AG09309 (cell line): ENCODE data around the gene PRDM13.
"Not testable (repeated sequence)": the region's sequence is repeated elsewhere in the genome, so short reads cannot be mapped to it uniquely, and the experiment has no call there.

ENCODE experiments used
- DNase-seq: peaks from one replicate; pipeline ENCODE4 v3.0.0-alpha.2; 2010; ENCODE audit warnings: low read depth
- H3K4me3 ChIP-seq: 2 replicates; pipeline ENCODE4 v1.5.1; 2011; ENCODE audit warnings: mild to moderate bottlenecking, low read depth, low read length, moderate library complexity; ENCODE audit not compliant: control insufficient read depth
- TF ChIP-seq, protein P1 (sequence below): IDR thresholded peaks from 2 replicates; pipeline ENCODE4 v1.5.1; 2011; ENCODE audit warnings: mild to moderate bottlenecking, low read depth, low read length, inconsistent platforms; ENCODE audit not compliant: insufficient read depth, control insufficient read depth; ENCODE audit errors: missing control alignments

Gene PRDM13

DNA sequence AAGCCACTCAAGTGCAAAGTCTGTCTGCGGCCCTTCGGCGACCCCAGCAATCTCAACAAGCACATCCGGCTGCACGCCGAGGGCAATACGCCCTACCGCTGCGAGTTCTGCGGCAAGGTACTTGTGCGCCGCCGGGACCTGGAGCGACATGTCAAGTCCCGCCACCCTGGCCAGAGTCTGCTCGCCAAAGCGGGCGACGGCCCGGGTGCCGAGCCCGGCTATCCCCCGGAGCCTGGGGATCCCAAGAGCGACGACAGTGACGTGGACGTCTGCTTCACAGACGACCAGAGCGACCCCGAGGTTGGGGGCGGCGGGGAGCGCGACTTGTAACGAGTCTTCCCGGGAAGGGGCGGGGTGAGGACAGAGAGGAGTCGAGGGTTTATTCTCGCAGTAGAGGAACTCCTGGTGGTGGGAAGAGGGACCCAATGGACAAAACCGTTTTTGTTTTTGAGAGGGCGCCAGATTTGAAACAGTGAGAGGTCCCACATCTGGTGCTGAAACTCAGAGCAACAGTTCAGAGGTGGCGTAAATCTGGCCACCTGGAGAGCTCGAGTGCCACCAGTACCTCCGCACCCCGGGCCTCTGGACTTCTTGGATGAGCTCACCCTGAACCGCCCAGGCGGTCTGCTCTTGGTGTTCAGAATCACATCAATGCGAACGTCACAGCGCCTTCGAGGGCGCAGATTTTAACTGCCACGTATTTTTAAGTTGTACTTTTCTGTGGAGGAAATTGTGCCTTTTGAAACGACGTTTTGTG, 8.0 kb downstream of the PRDM13 start:
- no peak overlapping the region; the same call in 1 of the 2 replicates for H3K4me3 ChIP-seq

DNA sequence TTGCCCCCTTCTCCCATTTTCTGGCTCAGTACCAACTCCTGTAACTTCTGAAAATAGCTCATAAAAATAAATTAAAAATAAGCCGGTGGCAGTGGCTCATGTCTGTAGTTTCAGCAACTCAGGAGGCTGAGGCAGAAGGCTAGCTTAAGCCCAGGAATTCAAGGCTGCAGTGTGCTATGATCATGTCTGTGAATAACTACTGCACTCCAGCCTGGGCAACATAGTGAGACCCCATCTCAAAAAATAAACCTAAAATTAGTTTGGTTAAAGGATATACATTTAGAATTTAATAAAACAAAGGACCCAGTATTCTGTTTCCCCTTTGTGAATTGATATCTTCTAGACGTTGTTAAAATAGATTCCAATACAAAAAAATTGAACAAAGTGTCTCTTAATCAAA, 10.5 kb downstream of the PRDM13 start:
- DNase-seq = no peak
- TF ChIP-seq, protein P1, sequence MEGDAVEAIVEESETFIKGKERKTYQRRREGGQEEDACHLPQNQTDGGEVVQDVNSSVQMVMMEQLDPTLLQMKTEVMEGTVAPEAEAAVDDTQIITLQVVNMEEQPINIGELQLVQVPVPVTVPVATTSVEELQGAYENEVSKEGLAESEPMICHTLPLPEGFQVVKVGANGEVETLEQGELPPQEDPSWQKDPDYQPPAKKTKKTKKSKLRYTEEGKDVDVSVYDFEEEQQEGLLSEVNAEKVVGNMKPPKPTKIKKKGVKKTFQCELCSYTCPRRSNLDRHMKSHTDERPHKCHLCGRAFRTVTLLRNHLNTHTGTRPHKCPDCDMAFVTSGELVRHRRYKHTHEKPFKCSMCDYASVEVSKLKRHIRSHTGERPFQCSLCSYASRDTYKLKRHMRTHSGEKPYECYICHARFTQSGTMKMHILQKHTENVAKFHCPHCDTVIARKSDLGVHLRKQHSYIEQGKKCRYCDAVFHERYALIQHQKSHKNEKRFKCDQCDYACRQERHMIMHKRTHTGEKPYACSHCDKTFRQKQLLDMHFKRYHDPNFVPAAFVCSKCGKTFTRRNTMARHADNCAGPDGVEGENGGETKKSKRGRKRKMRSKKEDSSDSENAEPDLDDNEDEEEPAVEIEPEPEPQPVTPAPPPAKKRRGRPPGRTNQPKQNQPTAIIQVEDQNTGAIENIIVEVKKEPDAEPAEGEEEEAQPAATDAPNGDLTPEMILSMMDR = no peak
- no peak overlapping the region for H3K4me3 ChIP-seq

More for the DNA sequence above, 8.0 kb downstream of the PRDM13 start:
- no peak for DNase-seq
- TF ChIP-seq, protein P1 = no peak

DNA sequence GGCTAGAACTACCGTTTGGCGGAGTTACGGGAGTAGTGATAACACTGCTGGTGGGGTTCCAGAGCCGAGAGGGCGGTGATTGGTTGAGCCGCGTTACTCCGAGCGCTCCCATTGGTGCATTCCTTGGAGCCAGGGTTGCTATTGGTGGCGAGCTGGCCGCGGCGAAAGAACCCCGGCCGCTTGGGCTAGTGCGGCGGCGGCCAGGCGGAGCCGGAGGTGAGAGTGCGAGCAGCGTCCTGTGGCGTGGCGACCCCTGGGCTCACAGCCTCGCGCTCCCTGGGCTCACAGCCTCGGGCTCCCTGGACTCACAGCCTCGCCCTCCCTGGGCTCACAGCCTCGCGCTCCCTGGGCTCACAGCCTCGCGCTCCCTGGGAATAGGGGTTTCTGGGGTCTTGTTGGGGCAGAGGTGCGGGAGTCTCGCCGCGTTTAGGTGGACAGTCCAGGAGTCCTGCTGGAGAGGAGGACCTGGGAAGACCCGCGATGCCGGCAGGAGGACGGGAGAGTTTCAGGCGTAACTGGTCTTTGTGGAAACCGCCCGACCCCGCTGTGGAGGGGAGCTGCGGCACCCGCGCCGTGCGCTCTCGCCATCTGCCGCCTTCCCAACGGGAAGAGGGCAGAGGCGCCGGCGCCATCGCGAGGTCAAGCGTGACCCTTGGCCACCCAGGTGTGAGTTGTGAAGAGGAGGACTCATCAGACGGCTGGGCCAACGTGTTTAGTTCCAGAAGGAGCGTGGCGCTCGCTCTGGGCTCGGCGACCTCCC, 12.2 kb downstream of the PRDM13 start:
- no peak for DNase-seq
- H3K4me3 ChIP-seq = no peak overlapping the region
- TF ChIP-seq, protein P1 = no peak

DNA sequence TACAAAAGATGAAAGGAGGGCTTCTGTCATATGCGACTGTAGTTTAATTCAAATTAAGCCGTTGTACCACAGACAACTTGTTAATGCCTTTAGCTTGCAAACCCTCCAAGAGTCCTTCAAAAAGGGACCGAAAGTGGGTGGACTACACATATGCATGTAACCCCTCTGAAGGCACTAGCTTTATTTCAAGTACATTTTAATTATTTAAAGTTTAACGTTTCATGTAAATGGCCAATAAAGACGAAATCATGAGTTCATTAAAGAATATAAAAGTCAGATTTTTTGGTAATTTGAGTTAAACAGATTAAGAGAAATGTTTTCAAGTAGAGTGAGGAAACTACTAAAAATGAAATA, 12.8 kb downstream of the PRDM13 start:
- TF ChIP-seq, protein P1 = no peak
- no peak overlapping the region for H3K4me3 ChIP-seq
- DNase-seq = no peak

DNA sequence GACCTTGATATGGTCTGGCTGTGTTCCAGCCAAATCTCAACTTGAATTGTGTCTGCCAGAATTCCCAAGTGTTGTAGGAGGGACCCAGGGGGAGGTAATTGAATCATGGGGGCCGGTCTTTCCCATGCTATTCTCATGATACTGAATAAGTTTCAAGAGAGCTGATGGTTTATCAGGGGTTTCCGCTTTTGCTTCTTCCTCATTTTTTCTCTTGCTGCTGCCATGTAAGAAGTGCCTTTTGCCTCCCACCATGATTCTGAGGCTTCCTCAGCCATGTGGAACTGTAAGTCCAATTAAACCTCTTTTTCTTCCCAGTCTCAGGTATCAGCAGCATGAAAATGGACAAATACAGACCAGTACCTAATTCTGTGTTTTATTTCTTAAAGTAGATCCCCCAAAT, 15.4 kb downstream of the PRDM13 start:
- not testable (repeated sequence) for DNase-seq, H3K4me3 ChIP-seq

DNA sequence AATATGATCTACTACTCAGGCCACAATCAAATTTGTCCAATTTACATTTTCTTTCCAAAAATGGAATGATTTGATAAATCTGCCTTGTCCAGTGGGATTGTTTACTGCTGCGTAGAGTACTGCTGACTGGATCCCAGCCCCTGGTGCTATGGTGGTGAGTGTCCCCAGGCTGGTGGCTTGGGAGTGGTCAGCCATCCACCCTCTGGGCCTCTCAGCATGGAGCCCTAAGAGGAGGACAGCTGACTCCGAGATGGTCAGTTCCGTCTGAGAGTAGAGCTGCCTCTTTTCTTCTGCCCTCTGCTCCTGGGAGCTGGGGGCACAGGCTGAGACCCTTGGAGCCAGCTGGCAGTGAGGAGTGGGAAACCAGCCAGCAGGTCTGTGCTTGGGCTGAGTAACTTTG, 22.7 kb downstream of the PRDM13 start:
- no peak overlapping the region for H3K4me3 ChIP-seq
- TF ChIP-seq, protein P1 = no peak
- no peak for DNase-seq

DNA sequence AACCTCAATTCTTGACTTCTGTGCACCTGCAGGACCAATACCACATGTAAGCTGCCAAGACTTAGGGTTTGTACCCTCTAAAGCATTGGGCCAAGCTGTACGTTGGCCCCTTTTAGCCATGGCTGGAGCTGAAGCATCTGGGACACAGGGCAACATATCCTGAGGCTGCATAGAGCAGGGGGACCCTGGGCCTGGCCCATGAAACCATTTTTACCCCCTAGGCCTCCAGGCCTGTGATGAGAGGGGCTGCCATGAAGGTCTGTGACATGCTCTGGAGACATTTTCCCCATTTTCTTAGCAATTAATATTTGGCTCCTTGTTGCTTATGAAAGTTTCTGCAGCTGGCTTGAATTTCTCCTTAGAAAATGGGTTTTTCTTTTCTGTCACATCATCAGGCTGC, 31.0 kb downstream of the PRDM13 start:
- H3K4me3 ChIP-seq = no peak overlapping the region
- TF ChIP-seq, protein P1 = no peak

DNA sequence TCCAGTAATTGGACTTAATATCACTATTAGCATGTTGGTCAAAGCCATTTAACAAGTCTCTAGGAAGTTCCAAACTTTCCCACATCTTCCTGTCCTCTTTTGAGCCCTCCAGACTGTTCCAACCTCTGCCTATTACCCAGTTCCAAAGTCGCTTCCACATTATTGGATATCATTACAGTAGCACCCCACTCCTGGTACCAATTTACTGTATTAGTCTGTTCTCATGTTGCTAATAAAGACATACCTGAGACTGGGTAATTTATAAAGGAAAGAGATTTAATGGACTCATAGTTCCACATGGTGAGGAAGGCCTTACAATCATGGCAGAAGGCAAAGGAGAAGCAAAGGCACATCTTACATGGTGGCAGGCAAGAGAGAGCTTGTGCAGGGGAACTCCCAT, 31.7 kb downstream of the PRDM13 start:
- not testable (repeated sequence) for H3K4me3 ChIP-seq, DNase-seq

More for the DNA sequence above, 31.0 kb downstream of the PRDM13 start:
- no peak for DNase-seq
